Measurements from ENCODE around the gene PDE4B.
"Not testable (repeated sequence)": the region's sequence is repeated elsewhere in the genome, so short reads cannot be mapped to it uniquely, and the experiment has no call there.

Gene PDE4B

GRCh38 chr1:66402194-66402593, 609.5 kb downstream of the PDE4B start:
- DNase-seq = no peak

DNA sequence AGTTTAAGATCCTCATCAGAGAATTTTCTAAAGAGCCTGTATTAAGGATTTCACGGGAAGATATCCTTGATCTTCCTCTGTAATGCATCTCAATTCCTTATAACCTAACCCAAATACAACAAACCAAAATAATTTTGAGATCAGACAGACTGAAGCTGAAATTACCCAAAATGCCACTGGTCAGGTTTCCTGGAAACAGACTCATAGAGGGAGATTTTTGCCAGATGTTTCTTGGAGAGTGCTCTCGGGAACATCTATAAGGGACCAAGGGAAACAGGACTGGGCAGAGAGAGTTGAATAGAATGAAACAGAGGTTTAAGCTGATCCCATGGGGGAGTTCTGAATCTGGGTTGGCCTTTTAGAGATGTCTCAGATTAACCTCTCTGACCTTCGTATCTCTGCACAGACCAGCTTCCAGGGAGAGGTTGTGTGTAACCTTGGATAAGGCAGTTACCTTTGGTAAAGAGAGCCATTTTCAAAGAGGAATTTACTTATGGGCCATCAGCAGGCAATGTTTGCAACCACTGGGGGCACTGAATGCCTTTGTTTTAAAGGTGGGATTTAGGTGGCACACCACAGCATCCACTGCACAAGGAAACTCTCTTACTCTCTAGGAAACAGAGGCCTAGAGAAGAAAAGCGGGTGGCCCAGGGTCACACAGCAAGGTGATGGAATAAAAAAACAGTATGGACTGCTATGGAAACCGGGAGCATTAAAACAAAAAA, 610.5 kb downstream of the PDE4B start:
- DNase-seq = no peak

- DNase-seq = no peak
These were observed 612.4 kb downstream of the PDE4B start for GRCh38 chr1:66405061-66405460.

GRCh38 chr1:66411449-66411848, 618.8 kb downstream of the PDE4B start:
- not testable (repeated sequence) for DNase-seq

GRCh38 chr1:66412704-66413103, 620.0 kb downstream of the PDE4B start:
- DNase-seq = no peak

DNA sequence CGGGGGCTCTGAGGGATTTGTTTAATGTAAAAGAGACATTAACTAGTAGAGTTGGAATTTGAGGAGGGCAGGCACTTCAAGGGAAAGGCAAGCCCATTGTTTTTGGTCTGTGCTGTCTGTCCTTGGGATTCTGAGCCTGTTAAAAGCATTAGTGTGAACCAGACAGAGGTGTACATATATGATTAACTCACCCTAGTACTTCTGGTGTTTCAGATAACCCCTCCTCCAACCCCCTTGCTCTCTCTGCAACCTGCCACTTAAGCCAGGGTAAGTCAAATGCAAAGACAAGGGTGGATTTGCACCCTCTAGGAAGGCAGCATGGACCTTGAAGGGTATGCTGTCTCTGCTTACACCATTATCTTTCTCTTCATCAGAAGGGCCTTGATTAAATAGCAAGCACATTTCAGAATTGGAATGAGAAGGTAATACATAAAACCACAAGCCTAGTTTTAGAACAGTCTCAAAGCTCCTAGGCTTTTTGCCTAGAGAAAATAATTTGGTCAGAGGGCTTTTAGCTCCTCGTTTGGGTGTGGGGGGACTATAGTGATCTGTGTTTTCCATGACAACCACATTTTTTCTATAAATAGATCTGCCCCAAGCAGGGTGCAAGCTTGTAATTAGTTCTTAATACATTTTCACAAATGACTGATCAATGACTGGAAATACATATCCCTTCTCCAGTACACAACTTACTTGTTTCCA, 620.6 kb downstream of the PDE4B start:
- no peak for DNase-seq

DNA sequence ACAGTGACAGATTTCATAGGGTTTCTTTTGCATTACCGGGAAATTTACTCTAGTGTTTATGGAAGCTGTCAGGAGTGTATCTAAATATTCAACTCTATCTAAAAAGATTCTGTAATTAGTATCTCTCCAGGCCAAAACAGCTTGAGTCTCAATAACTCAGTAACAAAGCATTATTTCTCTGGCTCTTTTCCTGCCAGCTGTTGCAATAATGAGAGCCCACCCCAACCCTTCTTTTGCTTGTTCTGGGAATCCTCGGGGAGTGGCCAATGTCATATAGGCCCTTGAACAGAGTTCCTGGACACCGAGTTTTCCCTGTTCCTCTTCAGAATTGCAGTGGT, 621.1 kb downstream of the PDE4B start:
- DNase-seq = no peak

GRCh38 chr1:66415281-66415680, 622.6 kb downstream of the PDE4B start:
- DNase-seq = no peak

DNA sequence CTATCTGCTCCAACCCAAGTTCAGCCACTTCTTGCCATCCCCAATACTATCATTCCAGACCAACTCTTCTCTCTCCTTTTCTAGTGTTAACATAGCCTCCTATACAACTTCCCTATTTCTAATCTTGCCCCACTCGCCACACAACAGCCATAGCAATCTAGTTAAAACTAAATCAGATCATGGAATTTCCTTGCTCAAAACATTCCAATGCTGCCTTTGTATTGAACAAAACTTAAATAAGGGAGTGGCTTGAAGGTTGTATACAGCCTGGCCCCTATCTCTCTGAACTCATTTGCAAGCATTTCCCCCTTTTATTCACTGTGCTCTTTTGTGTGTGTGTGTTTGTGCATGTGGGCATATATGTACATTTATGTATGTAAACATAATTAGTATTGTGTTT, 623.2 kb downstream of the PDE4B start:
- DNase-seq = no peak

GRCh38 chr1:66416295-66416694, 623.6 kb downstream of the PDE4B start:
- DNase-seq = no peak

DNA sequence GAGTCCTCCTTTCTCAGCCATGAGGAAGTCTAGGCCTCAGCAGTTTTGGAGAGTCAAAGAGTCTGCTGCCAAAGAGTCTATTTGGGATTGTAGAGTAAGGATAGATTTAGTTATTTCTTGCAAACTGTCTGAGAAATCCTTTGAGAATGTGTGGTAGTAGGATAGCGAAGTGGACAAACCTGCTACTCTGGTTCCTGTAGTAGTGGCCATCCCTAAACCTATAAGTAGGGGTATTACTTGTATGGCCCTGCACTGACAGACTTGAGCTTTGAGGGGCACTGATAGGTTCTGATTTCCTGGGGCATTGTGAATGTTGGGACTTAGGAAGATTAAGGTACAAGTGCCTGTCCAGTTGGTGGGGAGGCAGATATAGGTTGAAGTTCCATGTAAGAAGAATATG, 625.3 kb downstream of the PDE4B start:
- no peak for DNase-seq

DNA sequence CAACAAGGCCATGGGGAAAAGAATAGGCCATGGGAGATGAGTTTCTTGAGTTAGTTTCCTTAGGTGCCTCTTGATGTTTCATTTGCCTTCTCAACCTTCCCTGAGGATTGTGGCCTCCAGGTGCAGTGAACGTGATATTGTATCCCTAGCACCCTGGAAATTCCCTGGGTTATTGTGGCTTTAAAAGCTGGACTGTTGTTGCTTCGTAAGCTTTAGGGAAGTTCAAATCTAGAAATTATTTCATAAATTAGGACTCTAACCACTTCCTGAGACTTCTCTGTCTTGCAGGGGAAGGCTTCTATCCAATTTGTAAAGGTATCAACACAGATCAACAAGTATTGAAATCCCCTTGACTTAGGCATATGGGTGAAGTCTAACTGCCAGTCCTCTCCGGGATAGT, 627.5 kb downstream of the PDE4B start:
- not testable (repeated sequence) for DNase-seq

DNA sequence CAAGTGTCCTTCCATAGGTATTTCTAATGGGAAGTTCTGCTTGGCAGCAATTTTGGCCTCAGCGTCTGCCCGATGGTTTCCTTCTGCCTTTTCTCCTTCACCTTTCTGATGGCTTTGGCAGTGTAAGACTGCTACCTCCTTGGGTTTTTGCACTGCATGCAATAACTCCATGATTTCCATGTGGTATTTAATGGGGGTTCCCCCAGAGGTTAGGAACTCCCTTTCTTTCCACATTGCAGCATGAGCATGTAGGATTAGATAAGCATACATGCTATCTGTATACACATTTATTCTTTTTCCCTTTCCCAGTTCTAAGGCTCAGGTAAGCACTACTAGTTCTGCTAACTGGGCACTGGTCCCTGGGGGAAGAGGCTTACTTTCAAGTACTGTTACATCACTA, 628.2 kb downstream of the PDE4B start:
- DNase-seq = not testable (repeated sequence)

DNA sequence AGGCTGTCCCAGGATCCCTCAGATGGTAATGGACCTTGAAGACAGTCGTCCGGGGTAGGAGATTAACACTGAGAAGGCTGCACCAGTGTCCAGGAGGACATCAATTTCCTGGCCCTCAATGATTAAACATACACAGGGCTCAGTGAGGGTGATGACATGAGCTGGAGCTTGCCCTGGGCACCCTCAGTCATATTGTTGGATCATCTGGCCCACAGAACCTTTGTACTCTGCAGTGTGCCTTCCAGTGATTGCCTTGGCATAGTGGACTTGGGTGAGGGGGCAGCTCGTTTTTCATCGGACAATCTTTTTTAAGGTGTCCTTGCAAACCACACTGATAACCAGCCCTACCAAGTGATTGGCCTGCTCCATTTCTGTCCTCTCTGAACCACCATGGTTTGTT, 630.1 kb downstream of the PDE4B start:
- DNase-seq = no peak
